Measurements from ENCODE around the gene SOX11.

DNA sequence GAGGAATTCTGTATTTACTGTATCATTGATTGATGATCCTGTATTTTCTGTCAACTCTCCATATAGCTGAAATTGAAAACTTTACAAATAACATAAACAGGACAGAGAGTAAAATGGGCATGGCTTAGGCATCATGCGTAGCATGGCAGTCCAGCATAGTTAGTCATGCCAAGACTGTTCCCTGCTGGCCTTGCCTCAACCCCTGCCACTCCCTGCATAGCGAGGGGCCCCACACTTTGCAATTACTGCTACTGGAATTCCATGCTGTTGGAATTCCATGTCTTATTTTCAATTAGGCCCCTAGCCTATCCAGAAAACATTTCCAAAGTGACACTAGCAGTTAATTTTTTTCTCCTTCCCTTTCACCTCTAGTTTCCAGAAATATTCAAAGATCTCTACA lies 15.1 kb upstream of the SOX11 start:
- TF ChIP-seq, protein P1, sequence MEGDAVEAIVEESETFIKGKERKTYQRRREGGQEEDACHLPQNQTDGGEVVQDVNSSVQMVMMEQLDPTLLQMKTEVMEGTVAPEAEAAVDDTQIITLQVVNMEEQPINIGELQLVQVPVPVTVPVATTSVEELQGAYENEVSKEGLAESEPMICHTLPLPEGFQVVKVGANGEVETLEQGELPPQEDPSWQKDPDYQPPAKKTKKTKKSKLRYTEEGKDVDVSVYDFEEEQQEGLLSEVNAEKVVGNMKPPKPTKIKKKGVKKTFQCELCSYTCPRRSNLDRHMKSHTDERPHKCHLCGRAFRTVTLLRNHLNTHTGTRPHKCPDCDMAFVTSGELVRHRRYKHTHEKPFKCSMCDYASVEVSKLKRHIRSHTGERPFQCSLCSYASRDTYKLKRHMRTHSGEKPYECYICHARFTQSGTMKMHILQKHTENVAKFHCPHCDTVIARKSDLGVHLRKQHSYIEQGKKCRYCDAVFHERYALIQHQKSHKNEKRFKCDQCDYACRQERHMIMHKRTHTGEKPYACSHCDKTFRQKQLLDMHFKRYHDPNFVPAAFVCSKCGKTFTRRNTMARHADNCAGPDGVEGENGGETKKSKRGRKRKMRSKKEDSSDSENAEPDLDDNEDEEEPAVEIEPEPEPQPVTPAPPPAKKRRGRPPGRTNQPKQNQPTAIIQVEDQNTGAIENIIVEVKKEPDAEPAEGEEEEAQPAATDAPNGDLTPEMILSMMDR (conservative IDR thresholded peaks at IDR 0.05; ENCODE audit: low read length): no peak
- TF ChIP-seq EZH2phosphoT487 (IDR thresholded peaks at IDR 0.05; ENCODE audit: borderline replicate concordance): no peak
